ENCODE data around the gene CYP1A1. TPM values are rescaled to one million over a fixed set of nuclear protein-coding genes. Genes with fewer than 3 reads are reported as not detected.

The CYP1A1 gene
- total and polyA plus RNA-seq, 9 of the 15 experiments (the other 6 are each of a cell fraction or from before 2014, with no cell fraction given) = 0.04 to 0.13 (median 0.05) TPM; not detected in 5

DNA sequence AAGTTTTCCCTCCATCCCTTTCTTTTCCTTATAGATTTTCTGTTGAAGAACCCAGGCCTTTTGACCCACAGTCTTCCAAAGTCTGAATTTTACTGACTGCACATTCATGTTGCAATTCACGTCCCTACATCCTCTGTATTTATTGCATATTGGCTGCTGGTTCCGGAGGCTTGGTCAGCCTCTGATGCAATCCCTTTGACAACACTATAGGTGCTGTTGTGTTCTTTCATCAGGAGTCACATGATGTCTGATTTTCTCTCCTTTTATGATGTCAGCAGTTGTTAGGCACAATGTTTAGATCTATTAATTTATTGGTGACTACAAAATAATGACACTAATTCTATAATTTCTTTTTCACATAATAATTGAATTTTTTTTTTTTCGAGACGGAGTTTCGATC is 8.7 kb downstream of the CYP1A1 start (continued):
- TF ChIP-seq ZNF212 (CRISPR knock-in tag; IDR thresholded peaks at IDR 0.05) = no peak
- no peak for TF ChIP-seq PHF20 (IDR thresholded peaks at IDR 0.05; ENCODE audit: partially characterized antibody)
- TF ChIP-seq TOE1 (IDR thresholded peaks at IDR 0.05; ENCODE audit: borderline replicate concordance) = peak; percentile 67; the same call in 1 of the 2 replicates
- TF ChIP-seq TOE1 (CRISPR knock-in tag; IDR thresholded peaks at IDR 0.05; ENCODE audit: borderline replicate concordance, low read depth) = no peak
- TF ChIP-seq ATF1 (CRISPR knock-in tag; IDR thresholded peaks at IDR 0.05) = no peak
- TF ChIP-seq ATF1 (tag; IDR thresholded peaks at IDR 0.05) = peak; percentile 47; the same call in 1 of the 2 replicates
- TF ChIP-seq, protein P1, sequence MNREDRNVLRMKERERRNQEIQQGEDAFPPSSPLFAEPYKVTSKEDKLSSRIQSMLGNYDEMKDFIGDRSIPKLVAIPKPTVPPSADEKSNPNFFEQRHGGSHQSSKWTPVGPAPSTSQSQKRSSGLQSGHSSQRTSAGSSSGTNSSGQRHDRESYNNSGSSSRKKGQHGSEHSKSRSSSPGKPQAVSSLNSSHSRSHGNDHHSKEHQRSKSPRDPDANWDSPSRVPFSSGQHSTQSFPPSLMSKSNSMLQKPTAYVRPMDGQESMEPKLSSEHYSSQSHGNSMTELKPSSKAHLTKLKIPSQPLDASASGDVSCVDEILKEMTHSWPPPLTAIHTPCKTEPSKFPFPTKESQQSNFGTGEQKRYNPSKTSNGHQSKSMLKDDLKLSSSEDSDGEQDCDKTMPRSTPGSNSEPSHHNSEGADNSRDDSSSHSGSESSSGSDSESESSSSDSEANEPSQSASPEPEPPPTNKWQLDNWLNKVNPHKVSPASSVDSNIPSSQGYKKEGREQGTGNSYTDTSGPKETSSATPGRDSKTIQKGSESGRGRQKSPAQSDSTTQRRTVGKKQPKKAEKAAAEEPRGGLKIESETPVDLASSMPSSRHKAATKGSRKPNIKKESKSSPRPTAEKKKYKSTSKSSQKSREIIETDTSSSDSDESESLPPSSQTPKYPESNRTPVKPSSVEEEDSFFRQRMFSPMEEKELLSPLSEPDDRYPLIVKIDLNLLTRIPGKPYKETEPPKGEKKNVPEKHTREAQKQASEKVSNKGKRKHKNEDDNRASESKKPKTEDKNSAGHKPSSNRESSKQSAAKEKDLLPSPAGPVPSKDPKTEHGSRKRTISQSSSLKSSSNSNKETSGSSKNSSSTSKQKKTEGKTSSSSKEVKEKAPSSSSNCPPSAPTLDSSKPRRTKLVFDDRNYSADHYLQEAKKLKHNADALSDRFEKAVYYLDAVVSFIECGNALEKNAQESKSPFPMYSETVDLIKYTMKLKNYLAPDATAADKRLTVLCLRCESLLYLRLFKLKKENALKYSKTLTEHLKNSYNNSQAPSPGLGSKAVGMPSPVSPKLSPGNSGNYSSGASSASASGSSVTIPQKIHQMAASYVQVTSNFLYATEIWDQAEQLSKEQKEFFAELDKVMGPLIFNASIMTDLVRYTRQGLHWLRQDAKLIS (CRISPR knock-in tag; IDR thresholded peaks at IDR 0.05) = no peak
- 0 out of 2 replicates have a peak, but pooled peaks have one; percentile 13 for TF ChIP-seq SOX6 (IDR thresholded peaks at IDR 0.05)
- no peak for TF ChIP-seq CBX8 (IDR thresholded peaks at IDR 0.05; ENCODE audit: borderline replicate concordance, extremely low read depth, low read depth, low read length, poor library complexity, severe bottlenecking)
- no peak for TF ChIP-seq THRAP3 (IDR thresholded peaks at IDR 0.05; ENCODE audit: borderline replicate concordance)
- no peak for TF ChIP-seq MYNN (IDR thresholded peaks at IDR 0.05)
- TF ChIP-seq MYNN (CRISPR knock-in tag; IDR thresholded peaks at IDR 0.05) = no peak
